HCT116 (cell line): ENCODE data around the gene SH3GL1.

ENCODE experiments used
- CBX3 ChIP-seq: IDR thresholded peaks from 2 replicates; pipeline ENCODE4 v1.6.1; 2012; ENCODE audit warnings: low read depth
- CEBPB ChIP-seq: IDR thresholded peaks from 2 replicates; pipeline ENCODE4 v1.6.1; 2012; ENCODE audit warnings: low read depth
- EZH2 ChIP-seq: fragments of 200-600 bp; sonication (generic); IDR thresholded peaks from 2 replicates; pipeline ENCODE4 v1.6.1; 2017; ENCODE audit warnings: antibody characterized with exemption, mixed run types
- MAX ChIP-seq: IDR thresholded peaks from 2 replicates; pipeline ENCODE4 v1.6.1; 2012
- SIN3A ChIP-seq: IDR thresholded peaks from 2 replicates; pipeline ENCODE4 v1.6.1; 2012; ENCODE audit warnings: low read depth
- SP1 ChIP-seq: IDR thresholded peaks from 2 replicates; pipeline ENCODE4 v1.6.1; 2012; ENCODE audit warnings: low read depth
- TF ChIP-seq, protein P1 (sequence below), 3 experiments: fragments of 200-600 bp in 1 of 3; sonication (generic) in 1 of 3; IDR thresholded peaks in 2 of 3; conservative IDR thresholded peaks in 1 of 3; 2 replicates each; pipeline ENCODE4 v1.5.1; 2012 to 2017; ENCODE audit warnings: low read depth in 2 of 3, low read length in 2 of 3, antibody characterized with exemption in 1 of 3, borderline replicate concordance in 1 of 3, control low read depth in 1 of 3, mild to moderate bottlenecking in 1 of 3, mixed read lengths in 1 of 3, mixed run types in 1 of 3, moderate library complexity in 1 of 3; ENCODE audit not compliant: insufficient read depth in 1 of 3

- TF ChIP-seq, protein P1, sequence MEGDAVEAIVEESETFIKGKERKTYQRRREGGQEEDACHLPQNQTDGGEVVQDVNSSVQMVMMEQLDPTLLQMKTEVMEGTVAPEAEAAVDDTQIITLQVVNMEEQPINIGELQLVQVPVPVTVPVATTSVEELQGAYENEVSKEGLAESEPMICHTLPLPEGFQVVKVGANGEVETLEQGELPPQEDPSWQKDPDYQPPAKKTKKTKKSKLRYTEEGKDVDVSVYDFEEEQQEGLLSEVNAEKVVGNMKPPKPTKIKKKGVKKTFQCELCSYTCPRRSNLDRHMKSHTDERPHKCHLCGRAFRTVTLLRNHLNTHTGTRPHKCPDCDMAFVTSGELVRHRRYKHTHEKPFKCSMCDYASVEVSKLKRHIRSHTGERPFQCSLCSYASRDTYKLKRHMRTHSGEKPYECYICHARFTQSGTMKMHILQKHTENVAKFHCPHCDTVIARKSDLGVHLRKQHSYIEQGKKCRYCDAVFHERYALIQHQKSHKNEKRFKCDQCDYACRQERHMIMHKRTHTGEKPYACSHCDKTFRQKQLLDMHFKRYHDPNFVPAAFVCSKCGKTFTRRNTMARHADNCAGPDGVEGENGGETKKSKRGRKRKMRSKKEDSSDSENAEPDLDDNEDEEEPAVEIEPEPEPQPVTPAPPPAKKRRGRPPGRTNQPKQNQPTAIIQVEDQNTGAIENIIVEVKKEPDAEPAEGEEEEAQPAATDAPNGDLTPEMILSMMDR (IDR thresholded peaks at IDR 0.05 in 2 of 3, conservative IDR thresholded peaks at IDR 0.05 in 1 of 3; ENCODE audit: borderline replicate concordance in 1 of 3, insufficient read depth in 1 of 3, low read depth in 2 of 3, low read length in 2 of 3) = no peak
- TF ChIP-seq SP1 = no peak
- no peak for TF ChIP-seq CEBPB
- TF ChIP-seq MAX = no peak
- no peak for TF ChIP-seq EZH2
- TF ChIP-seq SIN3A = no peak
- TF ChIP-seq CBX3 = no peak
These were observed 49.6 kb downstream of the SH3GL1 start for GRCh38 chr19:4350726-4351125.
